Renal pelvis (tissue), 4 donors: ENCODE results near the gene OLFML3. TPM values are rescaled to one million over a fixed set of nuclear protein-coding genes. Genes with fewer than 3 reads are reported as not detected.

ENCODE experiments used
- DNase-seq: peaks from one replicate; pipeline ENCODE4 v3.0.0-alpha.2; 2013
- polyA plus RNA-seq, 3 donors: library from polyadenylated mRNA; unstranded; fragments of 120-200 nt; gene quantifications; one replicate each; pipeline ENCODE4 v1.2.1, GENCODE V29; 2013; ENCODE audit not compliant: insufficient read length in 3 of 3

Gene OLFML3
- polyA plus RNA-seq, 3 donors: 109 to 161 (median 131) TPM

GRCh38 chr1:114021665-114022099 lies 42.4 kb downstream of the OLFML3 start:
- DNase-seq: no peak

- no peak for DNase-seq
Observed at GRCh38 chr1:114022877-114023276, 43.6 kb downstream of the OLFML3 start.

GRCh38 chr1:114023377-114023776 lies 44.1 kb downstream of the OLFML3 start:
- DNase-seq: no peak

GRCh38 chr1:114024049-114024448 lies 44.8 kb downstream of the OLFML3 start:
- no peak for DNase-seq

GRCh38 chr1:114025609-114026401 lies 46.5 kb downstream of the OLFML3 start:
- no peak for DNase-seq

GRCh38 chr1:114026797-114027196 lies 47.5 kb downstream of the OLFML3 start:
- DNase-seq: no peak

Other genes with a start within 250 kb of the OLFML3 start
- 10 to 100 TPM; 21.9 to 27.0 (median 26.2) TPM for gene PHTF1, start 220.0 kb upstream of the OLFML3 start, polyA plus RNA-seq
- gene RSBN1, start 167.0 kb upstream of the OLFML3 start, polyA plus RNA-seq: 10 to 100 TPM; 23.0 to 23.6 (median 23.5) TPM
- under 1 TPM; 0.24 to 0.53 (median 0.38) TPM for gene PTPN22, start 107.8 kb upstream of the OLFML3 start, polyA plus RNA-seq
- 1 to 10 TPM in 1 of 3 donors, under 1 TPM in 2; 0.19 to 1.2 (median 0.88) TPM for gene BCL2L15, start 91.9 kb upstream of the OLFML3 start, polyA plus RNA-seq
- gene AP4B1, start 74.7 kb upstream of the OLFML3 start, polyA plus RNA-seq: 10 to 100 TPM; 24.8 to 47.2 (median 43.7) TPM
- 10 to 100 TPM; 11.3 to 13.1 (median 11.3) TPM for gene DCLRE1B, start 74.1 kb upstream of the OLFML3 start, polyA plus RNA-seq
- gene HIPK1, start 50.1 kb upstream of the OLFML3 start, polyA plus RNA-seq: 10 to 100 TPM; 38.5 to 44.1 (median 42.7) TPM
- gene SYT6, start 174.4 kb downstream of the OLFML3 start, polyA plus RNA-seq: 1 to 10 TPM; 1.3 to 1.9 (median 1.6) TPM